GM12878 (cell line): ENCODE measurements around the gene KRTAP2-1. TPM values are rescaled to one million over a fixed set of nuclear protein-coding genes. Genes with fewer than 3 reads are reported as not detected.

ENCODE experiments used
- ATAC-seq: fragments of 200-7000 bp; cut with Tn5 transposase; 3 replicates; pipeline ENCODE4 v1.9.1; 2020; ENCODE audit warnings: mild to moderate bottlenecking, moderate library complexity
- BruUV-seq: library from RNA; stranded (reverse); fragments of 400-500 nt; replicated peaks from 2 replicates; lab custom pipeline; 2021; lab: Mats Ljungman, UMichigan
- CTCF ChIA-PET: fragments of 300-600 bp; sonication (Branson Sonifier 250); formaldehyde crosslinking; extraction: SDS; loops from one replicate; lab custom pipeline; 2021; ENCODE audit warnings: inconsistent platforms; lab: Yijun Ruan, JAX
- POLR2A ChIA-PET: fragments of 350-600 bp; formaldehyde crosslinking; extraction: SDS; loops from one replicate; lab custom pipeline; 2021; ENCODE audit warnings: inconsistent platforms; lab: Charles Lee
- RAD21 ChIA-PET: fragments of 300-600 bp; sonication (Branson Sonifier 250); formaldehyde crosslinking; loops from one replicate; lab custom pipeline; 2023; ENCODE audit warnings: antibody characterized with exemption; ENCODE audit not compliant: unreplicated experiment; lab: Charles Lee
- SMC1A ChIA-PET: fragments of 300-600 bp; sonication (Branson Sonifier 250); formaldehyde crosslinking; loops from one replicate; lab custom pipeline; 2023; ENCODE audit not compliant: unreplicated experiment, uncharacterized antibody; lab: Charles Lee
- DNase-seq: peaks from one replicate; pipeline ENCODE4 v3.0.0-alpha.2; 2011; ENCODE audit warnings: low read depth, low spot score
- FAIRE-seq: peaks from 3 replicates; lab custom pipeline; 2011; peaks lifted over from hg19 to GRCh38; lab: Jason Lieb, UNC
- H2AFZ ChIP-seq: 2 replicates; pipeline ENCODE4 v1.6.0; 2011; ENCODE audit warnings: low read depth, low read length, control low read depth; ENCODE audit not compliant: control insufficient read depth
- H3K27ac ChIP-seq: 2 replicates; pipeline ENCODE4 v1.5.1; 2011; ENCODE audit warnings: control low read depth; ENCODE audit not compliant: control insufficient read depth, insufficient read depth
- H3K27me3 ChIP-seq, 2 experiments: replicated peaks in 1 of 2; 2 replicates each; pipeline versions ENCODE4 v1.6.0 to v1.6.1; 2011; ENCODE audit warnings: low read length in 1 of 2; ENCODE audit not compliant: control insufficient read depth in 2 of 2, insufficient read depth in 2 of 2
- H3K36me3 ChIP-seq, 2 experiments: 2 replicates each; pipeline ENCODE4 v1.5.1; 2011; ENCODE audit warnings: low read length in 1 of 2; ENCODE audit not compliant: control insufficient read depth in 2 of 2, insufficient read depth in 2 of 2
- H3K4me1 ChIP-seq: 2 replicates; pipeline ENCODE4 v1.6.1; 2011; ENCODE audit warnings: mild to moderate bottlenecking, low read length, moderate library complexity, mixed read lengths; ENCODE audit not compliant: control insufficient read depth, insufficient read depth
- H3K4me2 ChIP-seq: 2 replicates; pipeline ENCODE4 v1.6.0; 2011; ENCODE audit warnings: control low read depth; ENCODE audit not compliant: control insufficient read depth, insufficient read depth
- H3K4me3 ChIP-seq: fragments of 200-600 bp; sonication (generic); 2 replicates; pipeline ENCODE4 v1.5.1; 2016
- H3K79me2 ChIP-seq: 2 replicates; pipeline ENCODE4 v1.6.0; 2011; ENCODE audit warnings: low read length; ENCODE audit not compliant: control insufficient read depth, insufficient read depth
- H3K9ac ChIP-seq: 2 replicates; pipeline ENCODE4 v1.8.0; 2011; ENCODE audit warnings: low read length, control low read depth, mixed read lengths; ENCODE audit not compliant: control insufficient read depth, insufficient read depth
- H3K9me3 ChIP-seq: replicated peaks from 3 replicates; pipeline ENCODE4 v1.5.1; 2011; ENCODE audit warnings: mild to moderate bottlenecking, low read length; ENCODE audit not compliant: control insufficient read depth, insufficient read depth
- H4K20me1 ChIP-seq: 2 replicates; pipeline ENCODE4 v1.6.0; 2011; ENCODE audit not compliant: control insufficient read depth, insufficient read depth
- BRCA1 ChIP-seq: IDR thresholded peaks from 2 replicates; pipeline ENCODE4 v1.6.1; 2011; ENCODE audit warnings: low read depth, low read length, improper control_type of control experiment
- RB1 ChIP-seq: fragments of 450-650 bp; formaldehyde crosslinking; IDR thresholded peaks from 2 replicates; pipeline ENCODE4 v1.6.1; 2017; ENCODE audit warnings: mild to moderate bottlenecking, borderline replicate concordance
- TBL1XR1 ChIP-seq: IDR thresholded peaks from 2 replicates; pipeline ENCODE4 v1.6.1; 2012; ENCODE audit warnings: low read depth, low read length, improper control_type of control experiment
- ZNF217 ChIP-seq: fragments of 450-650 bp; IDR thresholded peaks from 2 replicates; pipeline ENCODE4 v1.6.1; 2017; ENCODE audit warnings: antibody characterized with exemption, mild to moderate bottlenecking
- in situ Hi-C: fragments of 300-500 bp; cut with MboI; formaldehyde crosslinking; loops from 9 replicates; pipeline ENCODE4 v1.14.3; 2018; ENCODE audit warnings: mixed read lengths
- intact Hi-C: fragments of 100-400 bp; cut with micrococcal nuclease; formaldehyde crosslinking; loops from one replicate; pipeline ENCODE4 v1.14.2; 2022; ENCODE audit not compliant: unreplicated experiment
- polyA plus RNA-seq, 11 experiments: library from polyadenylated mRNA; depleted of rRNA in 4 of 11; unstranded in 6 of 11; stranded (reverse) in 5 of 11; fragments of >200 nt; fragmentation: Nextera tagmentation in 4 of 11; fragmentation: Illumina TruSeq in 1 of 11; extraction: Ambion mirVana in 4 of 11; extraction: Trizol in 1 of 11; gene quantifications; 1 replicate in 1 of 11; 2 replicates in 10 of 11; pipeline versions ENCODE4 v1.2.1 to v1.2.3, GENCODE V29; 2011 to 2016; ENCODE audit warnings: inconsistent platforms in 2 of 11, missing spikeins in 2 of 11, low read depth in 1 of 11
- total RNA-seq, 4 experiments: library from RNA; depleted of rRNA in 3 of 4; stranded (reverse); fragments of >200 nt in 3 of 4; fragmentation: Illumina TruSeq in 1 of 4; extraction: Trizol in 1 of 4; gene quantifications; 2 replicates each; pipeline versions ENCODE4 v1.2.1 to v1.2.3, GENCODE V29; 2013 to 2021
- TF ChIP-seq, protein P1 (sequence below): IDR thresholded peaks from 2 replicates; pipeline ENCODE4 v1.6.1; 2011; ENCODE audit warnings: borderline replicate concordance, low read depth, mild to moderate bottlenecking, moderate library complexity, mixed read lengths, low read length; ENCODE audit not compliant: insufficient read depth; ENCODE audit errors: extremely low read length
- TF ChIP-seq, protein P2 (sequence below): fragments of 450-650 bp; conservative IDR thresholded peaks from 2 replicates; pipeline ENCODE4 v1.6.1; 2017; ENCODE audit warnings: mild to moderate bottlenecking, moderate library complexity

KRTAP2-1 gene
- total and polyA plus RNA-seq, 10 of the 15 experiments (the other 5 are each of a cell fraction or from before 2014, with no cell fraction given), result not detected

DNA sequence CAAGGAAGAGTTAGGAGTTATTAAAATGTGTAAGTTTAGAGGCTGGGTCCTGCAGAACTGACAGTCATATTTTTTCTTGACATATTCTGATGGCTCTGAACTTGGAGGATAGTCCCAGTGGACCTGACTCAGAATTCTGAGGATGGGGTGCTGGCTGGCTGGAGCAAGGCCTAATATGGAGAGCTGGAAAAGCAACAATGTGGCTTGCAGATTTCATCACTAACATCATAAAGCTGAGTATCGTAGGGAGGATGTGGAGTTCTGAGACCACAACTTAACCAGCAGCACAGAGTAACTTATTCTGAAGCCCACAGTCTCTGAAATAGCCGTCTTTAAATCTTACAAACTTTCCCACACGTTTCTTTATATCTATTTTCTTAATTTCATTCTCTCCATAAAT lies 22.4 kb downstream of the KRTAP2-1 start (continued):
- TF ChIP-seq, protein P1, sequence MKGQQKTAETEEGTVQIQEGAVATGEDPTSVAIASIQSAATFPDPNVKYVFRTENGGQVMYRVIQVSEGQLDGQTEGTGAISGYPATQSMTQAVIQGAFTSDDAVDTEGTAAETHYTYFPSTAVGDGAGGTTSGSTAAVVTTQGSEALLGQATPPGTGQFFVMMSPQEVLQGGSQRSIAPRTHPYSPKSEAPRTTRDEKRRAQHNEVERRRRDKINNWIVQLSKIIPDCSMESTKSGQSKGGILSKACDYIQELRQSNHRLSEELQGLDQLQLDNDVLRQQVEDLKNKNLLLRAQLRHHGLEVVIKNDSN, result no peak
- no peak for TF ChIP-seq TBL1XR1

DNA sequence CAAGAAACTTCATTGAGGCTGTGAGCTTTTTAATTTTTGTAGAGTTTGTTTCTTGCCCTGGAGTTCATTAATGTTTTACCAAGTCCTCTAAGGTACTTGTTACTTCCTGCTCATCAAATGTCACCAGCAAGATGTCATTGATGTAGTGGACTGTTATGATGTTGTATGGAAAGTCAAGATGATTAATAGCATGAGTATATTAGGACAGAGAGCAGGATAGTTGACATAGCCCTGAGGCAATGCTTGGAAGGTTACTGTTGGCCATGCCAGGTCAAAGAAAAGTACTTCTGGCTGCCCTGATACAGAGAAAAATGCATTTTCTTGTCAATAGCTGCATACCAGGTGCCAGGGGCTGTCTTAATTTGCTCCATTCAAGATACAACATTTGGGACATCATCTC lies 26.8 kb downstream of the KRTAP2-1 start:
- intact Hi-C loops, result no loop called here
- POLR2A ChIA-PET, result no interaction called here
- Histone ChIP-seq H3K9ac (no peak overlapping the region), H3K4me3 (no peak overlapping the region), H3K36me3 (no peaks in the 10 kb centered on the region), H3K27ac (no peak overlapping the region), H3K27me3 (no peaks in the 10 kb centered on the region)
- ATAC-seq, result no peak
- no peak for DNase-seq
- no peak for TF ChIP-seq RB1
- TF ChIP-seq, protein P2, sequence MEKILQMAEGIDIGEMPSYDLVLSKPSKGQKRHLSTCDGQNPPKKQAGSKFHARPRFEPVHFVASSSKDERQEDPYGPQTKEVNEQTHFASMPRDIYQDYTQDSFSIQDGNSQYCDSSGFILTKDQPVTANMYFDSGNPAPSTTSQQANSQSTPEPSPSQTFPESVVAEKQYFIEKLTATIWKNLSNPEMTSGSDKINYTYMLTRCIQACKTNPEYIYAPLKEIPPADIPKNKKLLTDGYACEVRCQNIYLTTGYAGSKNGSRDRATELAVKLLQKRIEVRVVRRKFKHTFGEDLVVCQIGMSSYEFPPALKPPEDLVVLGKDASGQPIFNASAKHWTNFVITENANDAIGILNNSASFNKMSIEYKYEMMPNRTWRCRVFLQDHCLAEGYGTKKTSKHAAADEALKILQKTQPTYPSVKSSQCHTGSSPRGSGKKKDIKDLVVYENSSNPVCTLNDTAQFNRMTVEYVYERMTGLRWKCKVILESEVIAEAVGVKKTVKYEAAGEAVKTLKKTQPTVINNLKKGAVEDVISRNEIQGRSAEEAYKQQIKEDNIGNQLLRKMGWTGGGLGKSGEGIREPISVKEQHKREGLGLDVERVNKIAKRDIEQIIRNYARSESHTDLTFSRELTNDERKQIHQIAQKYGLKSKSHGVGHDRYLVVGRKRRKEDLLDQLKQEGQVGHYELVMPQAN, result no peak
- TF ChIP-seq ZNF217, result no peak
- TF ChIP-seq BRCA1, result no peak
- TF ChIP-seq, all 136 proteins: peak for 0
- H3K79me2 ChIP-seq, result no peaks in the 10 kb centered on the region
- RAD21 ChIA-PET, result no interaction called here
- no peak for FAIRE-seq
- H4K20me1 ChIP-seq, result no peaks in the 10 kb centered on the region
- no TSS peak for BruUV-seq
- no peak overlapping the region for H3K4me2 ChIP-seq
- H3K9me3 ChIP-seq, result no peaks in the 10 kb centered on the region
- SMC1A ChIA-PET, result interaction anchor here (0.8 to 1.3 kb wide), 2 partner anchors 9 to 36 kb away, joined by 3 read pairs; partner anchors contain the start of gene KRT40
- CTCF ChIA-PET, result interaction anchor here (1.2 kb wide), 1 partner anchor 9 kb away, joined by 3 read pairs; the partner anchor contains the start of gene KRTAP1-4
- no peaks in the 10 kb centered on the region for H3K4me1 ChIP-seq
- no peak overlapping the region for H2AFZ ChIP-seq
- in situ Hi-C loops, result no loop called here
